ENCODE results near the gene RPEL1.

RPEL1 gene

DNA sequence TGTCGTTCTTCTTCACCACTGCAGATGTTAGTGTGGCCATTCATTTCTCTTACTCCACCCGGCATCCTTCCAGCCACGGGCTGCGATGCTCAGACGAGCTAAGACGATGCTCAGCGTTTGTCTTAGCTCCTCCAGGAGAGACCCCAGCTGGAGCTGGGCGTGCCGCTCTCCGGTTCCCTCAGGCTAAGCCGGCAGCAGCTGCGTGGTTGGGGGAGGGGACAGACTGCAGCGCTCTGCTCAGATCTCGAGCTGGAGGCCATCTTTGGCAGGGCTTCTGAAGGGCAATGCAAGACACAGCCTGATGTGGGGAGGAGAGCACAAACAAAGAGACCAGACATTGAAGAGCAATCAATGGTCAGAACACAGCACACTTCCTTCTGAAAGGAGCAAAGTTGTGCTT lies 36.1 kb downstream of the RPEL1 start:
- DNase-seq, result peak; percentile 66

DNA sequence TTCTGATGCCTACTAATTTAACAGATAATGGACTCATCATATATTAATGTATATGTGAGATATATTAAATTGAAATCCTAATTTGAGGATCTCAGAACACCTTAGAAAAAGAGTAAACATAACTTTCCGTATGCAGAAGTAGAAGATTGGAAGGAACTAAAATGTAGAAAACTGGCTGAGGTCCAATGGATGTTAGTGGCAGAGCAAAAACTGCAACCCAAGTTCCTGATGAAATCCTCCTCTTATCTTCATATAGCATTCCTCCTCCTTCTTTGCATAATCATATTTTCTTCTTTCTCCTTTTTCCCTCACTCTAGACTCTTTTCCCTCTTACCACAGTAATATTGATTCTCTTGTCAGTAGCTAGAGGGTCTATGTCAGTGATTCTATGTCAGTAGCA lies 37.3 kb downstream of the RPEL1 start:
- no peak for DNase-seq

DNA sequence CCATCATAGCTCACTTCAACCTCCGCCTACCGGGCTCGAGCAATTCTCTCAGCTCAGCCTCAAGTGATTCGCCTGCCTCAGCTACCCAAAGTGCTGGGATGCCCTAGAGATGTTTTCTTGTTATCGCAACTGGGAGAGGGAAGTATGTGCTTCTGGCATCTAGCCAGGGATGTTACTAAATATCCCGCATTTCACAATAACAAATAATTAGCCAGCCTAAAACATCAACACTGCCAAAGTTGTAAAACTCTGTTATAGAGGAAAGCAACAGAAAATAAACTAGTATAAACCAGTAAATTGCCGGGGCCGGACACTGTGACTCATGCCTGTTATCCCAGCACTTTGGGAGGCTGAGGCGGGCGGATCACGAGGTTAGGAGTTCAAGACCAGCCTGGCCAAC lies 38.5 kb downstream of the RPEL1 start:
- DNase-seq, result no peak

DNA sequence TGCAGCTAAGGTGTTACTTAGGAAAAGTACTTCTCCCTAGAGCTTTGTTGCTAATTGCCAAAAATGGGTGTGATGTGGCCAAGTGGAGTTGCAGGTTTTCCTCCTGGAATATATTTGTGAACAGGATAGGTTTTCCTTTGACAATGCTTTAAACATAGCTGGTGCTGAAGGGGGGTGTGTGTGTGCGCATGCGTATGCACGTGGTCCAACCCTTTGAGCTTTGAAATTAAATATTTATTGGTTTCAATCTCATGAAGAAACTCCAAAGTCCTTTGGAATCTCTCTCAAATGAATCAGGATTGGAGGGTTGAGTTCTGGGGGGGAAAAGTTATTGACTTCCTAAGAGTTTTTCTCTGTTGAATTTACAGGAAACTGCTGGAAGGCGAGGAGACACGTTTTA lies 42.3 kb downstream of the RPEL1 start:
- no peak for DNase-seq

DNA sequence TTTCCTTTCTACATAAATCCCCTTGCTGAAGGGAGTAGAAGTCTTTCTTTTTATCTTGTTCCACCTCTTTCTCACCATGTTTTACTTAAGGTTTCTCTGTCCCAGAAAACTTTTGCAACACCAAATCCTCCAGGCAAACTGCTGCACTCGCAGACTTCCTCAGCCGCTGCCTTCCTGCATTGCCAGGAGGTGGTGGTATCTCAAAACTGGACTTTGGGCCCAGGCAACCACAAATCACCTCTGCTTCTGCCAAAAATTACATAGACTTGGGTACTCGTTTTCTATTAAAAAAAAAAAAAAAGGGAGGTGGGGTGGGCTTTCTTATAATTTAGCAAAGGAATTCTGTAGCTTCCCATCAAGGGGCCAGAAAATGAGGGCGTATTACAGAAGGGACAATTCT lies 45.9 kb downstream of the RPEL1 start:
- DNase-seq, result no peak

DNA sequence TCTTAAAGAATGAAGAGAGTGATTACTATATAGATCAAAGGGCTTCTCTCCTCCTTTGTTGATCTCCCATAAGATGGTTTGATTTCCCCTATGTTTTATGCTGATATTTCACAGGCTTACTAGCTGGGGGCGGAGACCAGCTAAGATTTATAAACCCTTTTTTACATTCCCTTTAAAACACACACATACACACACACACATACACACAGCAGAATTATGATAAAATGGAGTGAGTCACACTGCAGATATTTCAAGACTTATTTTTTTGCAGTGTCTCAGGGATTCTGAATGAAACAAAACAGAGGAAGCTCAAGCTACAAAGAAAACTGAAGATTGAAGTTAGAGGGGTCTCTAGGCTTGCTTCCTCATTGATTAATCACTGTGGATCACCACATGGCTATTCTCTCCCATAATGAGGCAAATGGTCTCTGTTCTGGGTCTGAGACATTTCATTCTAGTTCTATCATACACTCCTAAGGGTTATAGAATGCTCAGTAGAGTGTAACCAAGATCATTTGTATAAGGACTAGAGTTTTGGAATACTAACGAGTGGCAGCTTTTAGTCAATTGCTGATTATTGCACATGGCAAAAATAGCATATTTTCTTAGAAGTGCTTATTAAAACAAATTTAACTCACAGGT lies 49.8 kb downstream of the RPEL1 start:
- no peak for DNase-seq

Data from femur (tissue), 1 donor.